OCI-M2 (cell line): ENCODE data around the gene RSL1D1.
"Not testable (repeated sequence)": the region's sequence is repeated elsewhere in the genome, so short reads cannot be mapped to it uniquely, and the experiment has no call there.

Experiments used
- DNase-seq: peaks from one replicate; lab custom pipeline; 2025; ENCODE audit not compliant: unreplicated experiment; lab: John Stamatoyannopoulos, UW

The RSL1D1 gene

GRCh38 chr16:11844499-11844898 lies 6.8 kb downstream of the RSL1D1 start:
- DNase-seq: no peak

- DNase-seq: no peak
Measured at GRCh38 chr16:11843861-11844260, 7.5 kb downstream of the RSL1D1 start.

GRCh38 chr16:11843206-11843605 lies 8.1 kb downstream of the RSL1D1 start:
- no peak for DNase-seq

GRCh38 chr16:11841026-11841425 lies 10.3 kb downstream of the RSL1D1 start:
- DNase-seq: no peak

- no peak for DNase-seq
Measured at GRCh38 chr16:11836650-11837244, 14.6 kb downstream of the RSL1D1 start.

GRCh38 chr16:11835891-11836649 lies 15.3 kb downstream of the RSL1D1 start:
- DNase-seq: no peak

GRCh38 chr16:11835309-11835708 lies 16.0 kb downstream of the RSL1D1 start:
- no peak for DNase-seq

- DNase-seq: no peak
Measured at GRCh38 chr16:11833951-11834695, 17.2 kb downstream of the RSL1D1 start.

GRCh38 chr16:11828696-11829095 lies 22.6 kb downstream of the RSL1D1 start:
- no peak for DNase-seq

GRCh38 chr16:11825520-11826165 lies 25.7 kb downstream of the RSL1D1 start:
- DNase-seq: not testable (repeated sequence)

- no peak for DNase-seq
Measured at GRCh38 chr16:11824362-11824761, 27.0 kb downstream of the RSL1D1 start.

GRCh38 chr16:11823645-11824044 lies 27.7 kb downstream of the RSL1D1 start:
- not testable (repeated sequence) for DNase-seq

GRCh38 chr16:11819798-11820197 lies 31.5 kb downstream of the RSL1D1 start:
- no peak for DNase-seq

GRCh38 chr16:11818970-11819369 lies 32.4 kb downstream of the RSL1D1 start:
- not testable (repeated sequence) for DNase-seq

- DNase-seq: no peak
Measured at GRCh38 chr16:11816123-11816522, 35.2 kb downstream of the RSL1D1 start.

GRCh38 chr16:11814800-11815199 lies 36.5 kb downstream of the RSL1D1 start:
- not testable (repeated sequence) for DNase-seq

GRCh38 chr16:11806721-11807120 lies 44.6 kb downstream of the RSL1D1 start:
- no peak for DNase-seq

- DNase-seq: no peak
Measured at GRCh38 chr16:11805556-11805955, 45.8 kb downstream of the RSL1D1 start.

- DNase-seq: no peak
Measured at GRCh38 chr16:11801481-11802021, 49.8 kb downstream of the RSL1D1 start.

- no peak for DNase-seq
Measured at GRCh38 chr16:11800382-11800718, 51.0 kb downstream of the RSL1D1 start.
